Prostate gland (tissue), 1 donor: ENCODE results near the gene LNX1.

Experiments
- POLR2A ChIP-seq: fragments of 450-650 bp; IDR thresholded peaks from one replicate; pipeline ENCODE4 v1.6.1; 2016; ENCODE audit warnings: antibody characterized with exemption, mild to moderate bottlenecking
- POLR2AphosphoS5 ChIP-seq: sonication (generic); formaldehyde crosslinking; IDR thresholded peaks from one replicate; pipeline ENCODE4 v1.6.1; 2017; ENCODE audit warnings: antibody characterized with exemption

- no peak for TF ChIP-seq POLR2AphosphoS5
- no peak for TF ChIP-seq POLR2A
Observed at GRCh38 chr4:53614591-53614990, 23.3 kb upstream of the LNX1 start.
